ENCODE measurements around the gene PPP1R10. TPM values are rescaled to one million over a fixed set of nuclear protein-coding genes. Genes with fewer than 3 reads are reported as not detected.
"Not testable (repeated sequence)": the region's sequence is repeated elsewhere in the genome, so short reads cannot be mapped to it uniquely, and the experiment has no call there.

Gene PPP1R10
- total RNA-seq: 100 to 1,000 TPM; 115 to 117 TPM
- 27.3 TPM for polyA plus RNA-seq

DNA sequence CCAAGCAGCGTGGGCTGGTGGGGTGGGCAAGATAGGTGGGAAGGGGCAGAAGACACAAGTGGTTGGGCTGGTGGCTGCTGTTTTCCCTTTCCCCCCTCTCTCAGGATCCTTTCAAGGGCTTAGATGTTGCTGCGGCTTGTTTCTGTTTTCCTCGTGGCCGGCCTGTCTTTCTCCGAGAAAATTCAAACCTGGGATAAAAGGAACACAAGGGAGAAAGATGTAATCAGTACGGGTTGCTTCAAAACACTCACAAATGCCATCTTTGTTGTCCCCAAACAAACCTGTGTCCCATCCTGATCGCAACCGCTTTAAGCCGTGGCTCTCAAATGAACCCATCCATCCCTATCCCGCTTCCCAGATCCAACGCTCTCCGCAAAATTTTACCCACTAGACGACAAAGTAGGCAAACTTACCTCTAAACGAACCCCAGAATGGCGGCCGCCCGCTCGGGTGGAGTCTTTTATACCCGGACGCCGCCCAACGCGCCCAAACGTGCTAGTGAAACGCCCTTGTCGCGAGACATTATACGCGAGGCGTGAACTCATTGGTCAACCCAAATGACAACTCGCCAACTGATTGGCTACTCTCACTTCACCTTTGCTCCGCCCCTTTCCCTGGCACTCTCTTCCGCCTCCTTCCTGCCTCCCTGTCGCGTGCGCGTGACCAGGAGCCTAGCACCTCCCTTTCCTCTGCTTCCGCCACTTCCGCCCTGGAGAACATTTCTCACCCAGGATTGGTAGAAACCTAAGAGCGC lies at the start of gene PPP1R10:
TSS of gene PPP1R10 (minus strand) at position 433 of the 754 bp plus-strand sequence. CDS start 7,299 bp downstream, outside the sequence.
- H3K27me3 Mint-ChIP-seq: peaks cover 0 to 20% of the 10 kb centered on the region in 2 donors
- H3K4me1 Mint-ChIP-seq: peaks cover 30 to 47% (median 45%) of the 10 kb centered on the region in 3 donors
- H3K4me1 ChIP-seq (ENCODE audit: insufficient read depth, low read length): peaks cover 43% of the 10 kb centered on the region
- H3K27ac ChIP-seq (ENCODE audit: low read depth, low read length): peak within 1 kb of the TSS; percentile 99
- ChIA-PET CTCF (interaction anchor here (1.0 to 2.2 kb wide), 6 partner anchors 56 to 134 kb away, joined by 3 to 10 read pairs (median 6); partner anchors contain the start of genes DHX16 and MDC1), POLR2A (interaction anchor here (0.5 to 2.4 kb wide), 16 partner anchors 9 to 125 kb away, joined by 3 to 17 read pairs (median 6); partner anchors contain the start of genes ABCF1, ATAT1, DHX16 and FLOT1)
- peak; percentile 95 to 100 (median 99) for DNase-seq
- no peaks in the 10 kb centered on the region for H3K9me3 ChIP-seq (ENCODE audit: low read length)
- H3K36me3 Mint-ChIP-seq: peaks cover 19 to 71% (median 21%) of the 10 kb centered on the region in 3 donors
- peak within 1 kb of the TSS; percentile 95 for H3K4me3 ChIP-seq (ENCODE audit: low read length)
- H3K27me3 ChIP-seq (ENCODE audit: insufficient read depth, low read length, poor library complexity, severe bottlenecking): no peaks in the 10 kb centered on the region
- H3K36me3 ChIP-seq (ENCODE audit: insufficient read depth, low read length): peaks cover 42% of the 10 kb centered on the region
- H3K9me3 Mint-ChIP-seq: peaks cover 0 to 4% (median 2%) of the 10 kb centered on the region in 5 donors
- peak within 1 kb of the TSS; percentile 93 to 100 (median 99) for H3K4me3 Mint-ChIP-seq
- peak within 1 kb of the TSS; percentile 100 for H3K27ac Mint-ChIP-seq

DNA sequence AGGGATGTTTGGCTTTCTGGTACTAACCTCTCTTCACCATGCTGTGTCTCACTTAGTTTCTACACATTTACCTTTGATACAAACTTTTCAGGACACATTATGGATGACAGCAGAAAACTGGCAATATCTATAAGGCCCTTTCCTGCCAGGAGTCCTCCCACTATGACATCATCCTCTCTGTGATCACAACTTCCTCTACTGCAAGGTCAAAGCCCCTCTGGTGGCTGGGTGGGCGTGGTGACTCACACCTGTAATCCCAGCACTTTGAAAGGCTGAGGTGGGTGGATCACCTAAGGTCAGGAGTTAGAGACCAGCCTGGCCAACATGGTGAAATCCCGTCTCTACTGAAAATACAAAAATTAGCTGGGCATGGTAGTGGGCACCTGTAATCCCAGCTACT lies 49.3 kb upstream of the PPP1R10 start:
- H3K27me3 ChIP-seq (ENCODE audit: insufficient read depth, low read length, poor library complexity, severe bottlenecking); POLR2A ChIA-PET; H3K4me3 ChIP-seq (ENCODE audit: low read length); H3K4me1 ChIP-seq (ENCODE audit: insufficient read depth, low read length); H3K27ac Mint-ChIP-seq; H3K27ac ChIP-seq (ENCODE audit: low read depth, low read length); DNase-seq; H3K27me3 Mint-ChIP-seq; CTCF ChIA-PET; H3K9me3 ChIP-seq (ENCODE audit: low read length); H3K9me3 Mint-ChIP-seq: not testable (repeated sequence)
- Mint-ChIP-seq H3K36me3 (peaks cover 4 to 82% (median 14%) of the 10 kb centered on the region in 3 donors), H3K4me1 (peaks cover 15 to 23% (median 17%) of the 10 kb centered on the region in 3 donors), H3K4me3 (peak overlapping the region in 1 of 7 donors; percentile 37)
- peaks cover 54% of the 10 kb centered on the region for H3K36me3 ChIP-seq (ENCODE audit: insufficient read depth, low read length)

DNA sequence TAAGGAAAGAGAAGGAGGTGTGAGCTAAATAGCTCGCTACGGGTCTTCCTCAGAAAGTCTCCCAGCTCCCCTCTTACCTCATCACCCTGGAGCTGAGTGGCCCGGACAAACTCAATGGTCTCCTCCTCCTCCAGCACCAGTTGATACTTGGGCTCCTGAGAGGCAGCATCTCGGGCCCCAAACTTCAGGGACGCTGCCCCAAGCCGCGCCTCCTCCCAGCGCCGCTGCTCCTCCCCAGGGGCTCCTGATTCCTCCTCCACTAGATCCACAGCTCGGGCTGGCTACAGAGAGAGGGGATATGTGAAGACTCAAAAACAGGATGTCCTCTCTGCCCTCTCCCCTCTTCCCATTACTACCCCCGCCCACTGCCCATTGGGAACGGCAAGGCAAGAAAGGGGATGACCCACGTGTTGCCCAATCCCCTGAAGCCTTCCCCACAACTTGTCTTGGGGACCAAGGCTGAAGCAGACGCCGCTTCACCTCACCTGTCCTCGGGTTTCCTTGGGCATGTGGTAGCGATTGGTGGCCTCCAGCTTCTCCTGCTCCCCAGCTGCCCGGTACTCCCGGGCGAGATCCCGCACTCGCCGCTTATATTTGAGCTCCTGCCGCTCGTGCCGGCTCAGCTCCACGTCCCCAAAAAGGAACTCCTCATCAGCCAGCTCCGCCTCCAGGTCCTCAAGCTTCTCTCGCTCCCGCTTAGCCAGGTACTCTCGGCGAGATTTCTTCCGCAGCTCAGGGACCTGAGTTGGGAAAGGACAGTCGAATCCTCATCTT lies 48.1 kb upstream of the PPP1R10 start:
- no peak for DNase-seq
- peaks cover 6 to 12% (median 6%) of the 10 kb centered on the region in 3 donors for H3K4me1 Mint-ChIP-seq
- H3K36me3 Mint-ChIP-seq: peaks cover 4 to 76% (median 8%) of the 10 kb centered on the region in 3 donors
- no peaks in the 10 kb centered on the region for H3K27me3 ChIP-seq (ENCODE audit: insufficient read depth, low read length, poor library complexity, severe bottlenecking)
- H3K27ac Mint-ChIP-seq: peak overlapping the region in 1 of 8 donors; percentile 11
- CTCF ChIA-PET: interaction anchor here (0.6 to 2.0 kb wide), 2 partner anchors 14 to 20 kb away, joined by 4 to 8 read pairs; no protein-coding TSS in a partner anchor
- no peaks in the 10 kb centered on the region for H3K4me1 ChIP-seq (ENCODE audit: insufficient read depth, low read length)
- no peaks in the 10 kb centered on the region for H3K9me3 ChIP-seq (ENCODE audit: low read length)
- no peaks in the 10 kb centered on the region for H3K27me3 Mint-ChIP-seq
- no peaks in the 10 kb centered on the region for H3K9me3 Mint-ChIP-seq
- no peak overlapping the region for H3K27ac ChIP-seq (ENCODE audit: low read depth, low read length)
- no peak overlapping the region for H3K4me3 Mint-ChIP-seq
- H3K4me3 ChIP-seq (ENCODE audit: low read length): no peak overlapping the region
- POLR2A ChIA-PET: no interaction called here
- H3K36me3 ChIP-seq (ENCODE audit: insufficient read depth, low read length): peaks cover 50% of the 10 kb centered on the region

DNA sequence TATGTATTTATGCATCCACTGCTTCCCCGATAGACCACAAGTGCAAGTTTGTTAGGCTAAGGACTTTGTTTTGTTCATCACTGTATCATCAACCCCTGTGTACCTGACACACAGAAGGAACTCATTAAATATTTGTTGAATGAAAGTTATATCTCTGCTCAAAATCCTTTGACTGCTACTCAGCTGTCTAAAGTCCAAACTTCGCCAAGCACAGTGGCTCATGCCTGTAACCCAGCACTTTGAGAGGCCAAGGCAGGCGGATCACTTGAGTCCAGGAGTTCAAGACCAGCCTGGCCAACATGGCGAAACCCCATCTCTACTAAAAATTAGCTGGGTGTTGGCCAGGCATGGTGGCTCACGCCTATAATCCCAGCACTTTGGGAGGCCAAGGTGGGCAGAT lies 40.9 kb upstream of the PPP1R10 start:
- Mint-ChIP-seq H3K27ac (peak overlapping the region in 4 of 8 donors; percentile 39 to 87 (median 74)), H3K36me3 (peaks cover 11 to 87% (median 35%) of the 10 kb centered on the region in 3 donors)
- not testable (repeated sequence) for H3K4me1 Mint-ChIP-seq; H3K9me3 ChIP-seq (ENCODE audit: low read length); H3K9me3 Mint-ChIP-seq; H3K4me3 ChIP-seq (ENCODE audit: low read length); H3K27me3 Mint-ChIP-seq; H3K4me1 ChIP-seq (ENCODE audit: insufficient read depth, low read length); DNase-seq; H3K27ac ChIP-seq (ENCODE audit: low read depth, low read length); H3K4me3 Mint-ChIP-seq; H3K27me3 ChIP-seq (ENCODE audit: insufficient read depth, low read length, poor library complexity, severe bottlenecking)
- ChIA-PET CTCF (interaction anchor here (1.1 kb wide), 1 partner anchor 73 kb away, joined by 4 read pairs; no protein-coding TSS in a partner anchor), POLR2A (interaction anchor here (0.7 kb wide), 1 partner anchor 15 kb away, joined by 3 read pairs; the partner anchor contains the start of gene DHX16)
- peaks cover 66% of the 10 kb centered on the region for H3K36me3 ChIP-seq (ENCODE audit: insufficient read depth, low read length)

DNA sequence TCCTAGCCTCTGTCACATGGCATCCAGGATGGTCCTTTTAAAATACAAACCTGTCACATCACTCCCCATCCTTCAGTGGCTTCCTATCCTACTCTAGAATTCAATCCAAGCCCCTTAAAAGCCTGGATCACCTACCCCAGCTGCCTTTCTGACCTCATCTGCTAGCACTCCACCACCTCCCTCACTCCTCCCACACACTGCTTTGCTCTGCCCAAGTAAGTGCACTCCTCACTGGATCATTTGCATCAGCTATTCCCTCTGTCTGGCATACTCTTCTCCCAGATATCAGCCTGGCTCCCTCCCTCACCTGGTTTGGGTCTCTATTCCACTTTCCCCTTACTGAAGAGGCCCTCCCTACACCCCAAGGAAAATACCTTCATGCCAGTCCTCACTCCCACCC lies 40.4 kb upstream of the PPP1R10 start:
- H3K9me3 Mint-ChIP-seq: no peaks in the 10 kb centered on the region
- no peaks in the 10 kb centered on the region for H3K4me1 ChIP-seq (ENCODE audit: insufficient read depth, low read length)
- POLR2A ChIA-PET: interaction anchor here (0.7 kb wide), 1 partner anchor 15 kb away, joined by 3 read pairs; the partner anchor contains the start of gene DHX16
- no peak overlapping the region for H3K4me3 Mint-ChIP-seq
- H3K9me3 ChIP-seq (ENCODE audit: low read length): no peaks in the 10 kb centered on the region
- no peak overlapping the region for H3K27ac ChIP-seq (ENCODE audit: low read depth, low read length)
- no peak for DNase-seq
- H3K27me3 ChIP-seq (ENCODE audit: insufficient read depth, low read length, poor library complexity, severe bottlenecking): no peaks in the 10 kb centered on the region
- H3K4me3 ChIP-seq (ENCODE audit: low read length): no peak overlapping the region
- peaks cover 64% of the 10 kb centered on the region for H3K36me3 ChIP-seq (ENCODE audit: insufficient read depth, low read length)
- peaks cover 11 to 87% (median 35%) of the 10 kb centered on the region in 3 donors for H3K36me3 Mint-ChIP-seq
- CTCF ChIA-PET: no interaction called here
- H3K27ac Mint-ChIP-seq: peak overlapping the region in 5 of 8 donors; percentile 39 to 87 (median 70)
- peaks cover 0 to 5% (median 2%) of the 10 kb centered on the region in 3 donors for H3K4me1 Mint-ChIP-seq
- H3K27me3 Mint-ChIP-seq: no peaks in the 10 kb centered on the region

DNA sequence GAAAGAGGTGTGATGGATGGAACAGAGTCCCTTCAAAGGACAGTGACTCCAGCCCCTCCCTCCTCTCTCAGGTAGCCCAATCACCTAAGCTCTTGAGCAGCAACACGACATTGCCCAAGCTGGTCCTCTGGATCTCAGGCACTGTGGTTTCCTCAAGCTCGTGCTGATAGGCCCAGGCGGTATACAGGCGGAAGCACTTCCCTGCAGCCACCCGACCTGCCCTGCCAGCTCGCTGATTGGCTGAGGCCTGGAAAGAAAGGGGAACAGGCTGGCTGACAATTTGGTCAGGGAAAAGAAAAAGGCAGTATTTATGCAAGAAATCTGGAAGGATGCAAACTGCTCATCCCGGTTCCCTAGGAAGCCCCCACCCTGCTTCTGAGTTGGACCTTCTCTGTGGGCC lies 39.5 kb upstream of the PPP1R10 start:
- H3K4me1 ChIP-seq (ENCODE audit: insufficient read depth, low read length): no peaks in the 10 kb centered on the region
- H3K9me3 Mint-ChIP-seq: no peaks in the 10 kb centered on the region
- H3K27ac ChIP-seq (ENCODE audit: low read depth, low read length): no peak overlapping the region
- H3K27me3 ChIP-seq (ENCODE audit: insufficient read depth, low read length, poor library complexity, severe bottlenecking): no peaks in the 10 kb centered on the region
- peaks cover 63% of the 10 kb centered on the region for H3K36me3 ChIP-seq (ENCODE audit: insufficient read depth, low read length)
- peaks cover 8 to 87% (median 34%) of the 10 kb centered on the region in 3 donors for H3K36me3 Mint-ChIP-seq
- H3K27me3 Mint-ChIP-seq: no peaks in the 10 kb centered on the region
- POLR2A ChIA-PET: no interaction called here
- H3K4me3 Mint-ChIP-seq: no peak overlapping the region
- CTCF ChIA-PET: interaction anchor here (1.3 kb wide), 2 partner anchors 23 to 115 kb away, joined by 3 to 4 read pairs; no protein-coding TSS in a partner anchor
- no peaks in the 10 kb centered on the region for H3K9me3 ChIP-seq (ENCODE audit: low read length)
- H3K27ac Mint-ChIP-seq: peak overlapping the region in 2 of 8 donors; percentile 29 to 90
- peaks cover 0 to 5% (median 2%) of the 10 kb centered on the region in 3 donors for H3K4me1 Mint-ChIP-seq
- H3K4me3 ChIP-seq (ENCODE audit: low read length): no peak overlapping the region
- DNase-seq: no peak

DNA sequence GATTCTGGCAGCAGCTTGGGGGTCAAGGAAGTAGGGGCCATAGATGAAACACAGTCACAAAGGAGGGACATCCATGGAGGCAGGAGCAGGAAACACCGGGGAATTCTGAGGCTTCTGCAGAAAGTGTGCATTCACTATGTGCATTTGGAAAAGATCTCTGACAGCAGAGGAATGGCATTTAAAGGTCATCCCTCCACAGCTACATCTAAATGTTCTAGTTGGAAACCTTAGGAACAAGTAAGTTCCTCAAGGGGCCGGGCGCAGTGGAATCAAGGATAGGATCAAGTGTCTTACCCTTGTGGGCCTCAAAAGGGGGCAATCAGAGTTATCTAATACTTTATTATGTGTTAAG lies 38.7 kb upstream of the PPP1R10 start:
- no peaks in the 10 kb centered on the region for H3K27me3 Mint-ChIP-seq
- Histone ChIP-seq H3K4me1 (ENCODE audit: insufficient read depth, low read length) (no peaks in the 10 kb centered on the region), H3K36me3 (ENCODE audit: insufficient read depth, low read length) (peaks cover 59% of the 10 kb centered on the region), H3K27ac (ENCODE audit: low read depth, low read length) (no peak overlapping the region), H3K4me3 (ENCODE audit: low read length) (no peak overlapping the region), H3K9me3 (ENCODE audit: low read length) (no peaks in the 10 kb centered on the region), H3K27me3 (ENCODE audit: insufficient read depth, low read length, poor library complexity, severe bottlenecking) (no peaks in the 10 kb centered on the region)
- H3K27ac Mint-ChIP-seq: peak overlapping the region in 4 of 8 donors; percentile 14 to 77 (median 54)
- H3K9me3 Mint-ChIP-seq: no peaks in the 10 kb centered on the region
- H3K36me3 Mint-ChIP-seq: peaks cover 8 to 91% (median 37%) of the 10 kb centered on the region in 3 donors
- CTCF ChIA-PET: interaction anchor here (1.3 kb wide), 2 partner anchors 24 to 114 kb away, joined by 3 to 4 read pairs; no protein-coding TSS in a partner anchor
- no peak overlapping the region for H3K4me3 Mint-ChIP-seq
- POLR2A ChIA-PET: no interaction called here
- DNase-seq: no peak
- H3K4me1 Mint-ChIP-seq: peaks cover 0 to 5% (median 2%) of the 10 kb centered on the region in 3 donors

Measured in CD8-positive, alpha-beta memory T cell (primary cell).